ENCODE data around the gene COX11. TPM values are rescaled to one million over a fixed set of nuclear protein-coding genes. Genes with fewer than 3 reads are reported as not detected.
A peak's percentile ranks its signal among the peaks of the same experiment; 100 is the strongest.

COX11 gene
- total RNA-seq, 4 donors from 2014 or later, result 42.1 to 90.1 (median 48.4) TPM

- H3K36me3 ChIP-seq, result no peaks in the 10 kb centered on the region
- H3K9me3 ChIP-seq, result no peaks in the 10 kb centered on the region
- no peaks in the 10 kb centered on the region for H3K4me1 ChIP-seq
- DNase-seq, result no peak
- no peak overlapping the region for H3K27ac ChIP-seq
- TF ChIP-seq POLR2A (IDR thresholded peaks at IDR 0.05) (no peak), CTCF (IDR thresholded peaks at IDR 0.05) (peak in 5 of 6 experiments; percentile 24 to 79 (median 75))
- no peak overlapping the region for H3K4me3 ChIP-seq
- H3K27me3 ChIP-seq, result no peaks in the 10 kb centered on the region
Measured at GRCh38 chr17:54992797-54993639, 24.6 kb upstream of the COX11 start.

DNA sequence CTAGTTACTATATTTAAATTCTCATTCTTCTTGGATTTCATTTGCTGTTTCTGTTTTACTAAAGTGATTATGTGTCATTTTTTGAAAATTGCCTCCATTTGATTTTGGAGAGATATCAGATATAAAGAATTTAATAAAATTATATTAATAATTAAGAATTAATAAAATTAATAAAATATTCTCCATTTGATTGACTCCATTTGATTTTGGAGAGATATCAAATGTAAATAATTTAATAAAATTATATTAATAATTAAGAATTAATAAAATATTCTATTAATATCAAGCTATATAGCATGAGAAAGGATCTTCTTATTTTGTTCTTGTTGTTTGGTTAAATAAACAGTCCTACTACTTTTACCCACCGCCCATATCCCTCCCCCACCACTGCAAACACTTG is 23.1 kb upstream of the COX11 start:
- no peak overlapping the region for H3K4me3 ChIP-seq
- DNase-seq, result no peak
- TF ChIP-seq CTCF (IDR thresholded peaks at IDR 0.05) (no peak), POLR2A (IDR thresholded peaks at IDR 0.05) (no peak)

GRCh38 chr17:54990118-54990517 is 21.7 kb upstream of the COX11 start:
- no peaks in the 10 kb centered on the region for H3K27me3 ChIP-seq
- DNase-seq, result no peak
- no peaks in the 10 kb centered on the region for H3K4me1 ChIP-seq
- no peak overlapping the region for H3K27ac ChIP-seq
- no peak overlapping the region for H3K4me3 ChIP-seq
- no peaks in the 10 kb centered on the region for H3K36me3 ChIP-seq
- H3K9me3 ChIP-seq, result no peaks in the 10 kb centered on the region
- no peak for TF ChIP-seq CTCF (IDR thresholded peaks at IDR 0.05)
- TF ChIP-seq POLR2A (IDR thresholded peaks at IDR 0.05), result no peak

More for the DNA sequence above, 23.1 kb upstream of the COX11 start:
- no peak overlapping the region for H3K27ac ChIP-seq
- H3K9me3 ChIP-seq, result no peaks in the 10 kb centered on the region
- no peaks in the 10 kb centered on the region for H3K27me3 ChIP-seq
- no peaks in the 10 kb centered on the region for H3K36me3 ChIP-seq
- no peaks in the 10 kb centered on the region for H3K4me1 ChIP-seq

DNA sequence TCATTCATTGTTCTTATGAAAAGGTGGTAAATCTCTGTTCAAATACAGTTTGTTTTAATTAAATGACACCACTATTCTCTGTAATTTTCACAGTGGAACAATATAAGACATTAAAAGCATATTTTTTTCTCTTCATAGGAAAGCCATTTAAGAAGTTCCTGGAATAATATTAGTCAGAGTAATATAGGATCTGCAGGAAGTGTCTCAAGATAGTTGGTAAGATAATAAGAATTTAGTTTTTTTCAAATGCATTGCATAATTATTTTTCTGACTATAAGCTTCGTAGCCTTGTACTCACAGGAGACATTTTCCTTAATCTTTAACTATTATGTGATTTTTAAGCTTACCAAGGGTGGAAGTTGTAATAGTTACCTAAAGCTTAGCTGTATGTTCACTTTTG is 17.0 kb upstream of the COX11 start:
- no peak overlapping the region for H3K4me3 ChIP-seq
- TF ChIP-seq CTCF (IDR thresholded peaks at IDR 0.05) (no peak), POLR2A (IDR thresholded peaks at IDR 0.05) (no peak)
- peaks cover 0 to under 1% (median 0%) of the 10 kb centered on the region in 4 donors for H3K9me3 ChIP-seq
- no peaks in the 10 kb centered on the region for H3K4me1 ChIP-seq
- DNase-seq, result no peak
- no peaks in the 10 kb centered on the region for H3K27me3 ChIP-seq
- no peaks in the 10 kb centered on the region for H3K36me3 ChIP-seq
- H3K27ac ChIP-seq, result no peak overlapping the region

DNA sequence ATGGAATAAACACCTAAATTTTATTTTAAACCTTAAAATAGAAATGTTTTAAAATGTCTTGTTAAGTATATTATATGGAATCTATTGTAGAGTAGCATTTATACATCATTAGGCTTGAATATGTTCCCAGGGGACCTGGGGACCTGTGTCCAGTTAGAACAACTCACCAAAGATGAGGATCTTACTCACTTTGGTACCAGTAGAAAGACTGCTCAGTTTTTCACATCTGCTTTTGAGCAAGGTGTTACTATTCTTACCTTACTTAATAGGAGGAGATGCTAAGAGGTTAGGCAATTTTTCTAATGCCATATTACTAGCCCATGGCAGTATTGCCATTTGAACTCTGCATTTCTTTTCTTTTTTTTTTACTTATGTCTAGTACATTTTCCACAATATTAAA is 14.8 kb upstream of the COX11 start:
- Histone ChIP-seq H3K27me3 (no peaks in the 10 kb centered on the region), H3K36me3 (no peaks in the 10 kb centered on the region), H3K27ac (no peak overlapping the region), H3K9me3 (peaks cover 0 to 3% (median 0%) of the 10 kb centered on the region in 4 donors), H3K4me3 (no peak overlapping the region), H3K4me1 (no peaks in the 10 kb centered on the region)
- no peak for DNase-seq
- no peak for TF ChIP-seq POLR2A (IDR thresholded peaks at IDR 0.05)
- TF ChIP-seq CTCF (IDR thresholded peaks at IDR 0.05), result no peak
